Measurements from ENCODE around the gene TTC24. TPM values are rescaled to one million over a fixed set of nuclear protein-coding genes. Genes with fewer than 3 reads are reported as not detected.
"Not testable (repeated sequence)": the region's sequence is repeated elsewhere in the genome, so short reads cannot be mapped to it uniquely, and the experiment has no call there.

Gene TTC24
- total RNA-seq, 2 experiments from 2014 or later = 0.38 TPM; not detected in 1

- H3K4me3 Mint-ChIP-seq = no peak overlapping the region
- POLR2A ChIA-PET = interaction anchor here (1.0 to 1.2 kb wide), 2 partner anchors 22 to 37 kb away, joined by 3 read pairs; no protein-coding TSS in a partner anchor
- DNase-seq = peak; percentile 42
- H3K27ac Mint-ChIP-seq = no peak overlapping the region
- H3K27me3 Mint-ChIP-seq = peaks cover 68% of the 10 kb centered on the region
- H3K4me1 Mint-ChIP-seq = peaks cover 14% of the 10 kb centered on the region
- CTCF ChIA-PET = interaction anchor here (0.6 to 13.8 kb wide), 30 partner anchors 10 to 345 kb away, joined by 3 to 275 read pairs (median 4); partner anchors contain the start of genes BCAN, ISG20L2, METTL25B and NAXE
- no peaks in the 10 kb centered on the region for H3K36me3 Mint-ChIP-seq (ENCODE audit: low read depth)
- H3K9me3 Mint-ChIP-seq = no peaks in the 10 kb centered on the region
These were observed 44.7 kb downstream of the TTC24 start for GRCh38 chr1:156623946-156624813.

- Mint-ChIP-seq H3K36me3 (ENCODE audit: low read depth) (no peaks in the 10 kb centered on the region), H3K27ac (no peak overlapping the region), H3K27me3 (peaks cover 66% of the 10 kb centered on the region), H3K4me1 (peaks cover 14% of the 10 kb centered on the region), H3K9me3 (no peaks in the 10 kb centered on the region), H3K4me3 (no peak overlapping the region)
- ChIA-PET CTCF (interaction anchor here (0.6 to 13.8 kb wide), 26 partner anchors 9 to 345 kb away, joined by 3 to 275 read pairs (median 6); partner anchors contain the start of genes BCAN, ISG20L2, METTL25B and NAXE), POLR2A (interaction anchor here (1.0 to 1.2 kb wide), 2 partner anchors 21 to 36 kb away, joined by 3 read pairs; no protein-coding TSS in a partner anchor)
- no peak for DNase-seq
These were observed 45.4 kb downstream of the TTC24 start for GRCh38 chr1:156624814-156625435.

GRCh38 chr1:156625436-156626078 is 46.0 kb downstream of the TTC24 start:
- peak overlapping the region; percentile 35 for H3K4me3 Mint-ChIP-seq
- H3K27me3 Mint-ChIP-seq = peaks cover 64% of the 10 kb centered on the region
- H3K36me3 Mint-ChIP-seq (ENCODE audit: low read depth) = no peaks in the 10 kb centered on the region
- ChIA-PET POLR2A (interaction anchor here (1.0 kb wide), 1 partner anchor 20 kb away, joined by 3 read pairs; no protein-coding TSS in a partner anchor), CTCF (interaction anchor here (1.0 to 13.8 kb wide), 15 partner anchors 9 to 267 kb away, joined by 3 to 275 read pairs (median 11); partner anchors contain the start of genes BCAN, NAXE and NES)
- H3K9me3 Mint-ChIP-seq = no peaks in the 10 kb centered on the region
- peaks cover 12% of the 10 kb centered on the region for H3K4me1 Mint-ChIP-seq
- DNase-seq = peak; percentile 62
- H3K27ac Mint-ChIP-seq = no peak overlapping the region

GRCh38 chr1:156626079-156626438 is 46.5 kb downstream of the TTC24 start:
- no peak overlapping the region for H3K4me3 Mint-ChIP-seq
- H3K4me1 Mint-ChIP-seq = peaks cover 11% of the 10 kb centered on the region
- H3K36me3 Mint-ChIP-seq (ENCODE audit: low read depth) = no peaks in the 10 kb centered on the region

GRCh38 chr1:156627313-156627880 is 47.9 kb downstream of the TTC24 start:
- no peak overlapping the region for H3K27ac Mint-ChIP-seq
- H3K4me3 Mint-ChIP-seq = no peak overlapping the region
- POLR2A ChIA-PET = interaction anchor here (1.0 to 1.8 kb wide), 6 partner anchors 17 to 100 kb away, joined by 3 to 7 read pairs (median 4); partner anchors contain the start of gene METTL25B
- CTCF ChIA-PET = interaction anchor here (0.6 to 13.8 kb wide), 22 partner anchors 8 to 446 kb away, joined by 3 to 275 read pairs (median 7); partner anchors contain the start of genes BCAN, CRABP2, HAPLN2 and NAXE
- H3K27me3 Mint-ChIP-seq = peaks cover 67% of the 10 kb centered on the region
- no peaks in the 10 kb centered on the region for H3K36me3 Mint-ChIP-seq (ENCODE audit: low read depth)
- peaks cover 11% of the 10 kb centered on the region for H3K4me1 Mint-ChIP-seq
- DNase-seq = peak; percentile 46
- H3K9me3 Mint-ChIP-seq = no peaks in the 10 kb centered on the region

More at GRCh38 chr1:156626079-156626438, 46.5 kb downstream of the TTC24 start:
- ChIA-PET CTCF (interaction anchor here (0.5 to 13.8 kb wide), 14 partner anchors 9 to 240 kb away, joined by 3 to 275 read pairs (median 13); partner anchors contain the start of genes BCAN, CRABP2 and NES), POLR2A (interaction anchor here (1.0 kb wide), 1 partner anchor 20 kb away, joined by 3 read pairs; no protein-coding TSS in a partner anchor)
- DNase-seq = no peak
- H3K27ac Mint-ChIP-seq = no peak overlapping the region
- peaks cover 66% of the 10 kb centered on the region for H3K27me3 Mint-ChIP-seq
- no peaks in the 10 kb centered on the region for H3K9me3 Mint-ChIP-seq

GRCh38 chr1:156629823-156630449 is 50.4 kb downstream of the TTC24 start:
- ChIA-PET POLR2A (no interaction called here), CTCF (interaction anchor here (0.7 to 13.8 kb wide), 4 partner anchors 29 to 98 kb away, joined by 3 to 275 read pairs (median 4); no protein-coding TSS in a partner anchor)
- no peak for DNase-seq
- H3K9me3 Mint-ChIP-seq = no peaks in the 10 kb centered on the region
- no peak overlapping the region for H3K27ac Mint-ChIP-seq
- H3K27me3 Mint-ChIP-seq = peaks cover 71% of the 10 kb centered on the region
- peaks cover 9% of the 10 kb centered on the region for H3K4me1 Mint-ChIP-seq
- no peak overlapping the region for H3K4me3 Mint-ChIP-seq
- no peaks in the 10 kb centered on the region for H3K36me3 Mint-ChIP-seq (ENCODE audit: low read depth)

- H3K27me3 Mint-ChIP-seq = peaks cover 71% of the 10 kb centered on the region
- DNase-seq; H3K4me1 Mint-ChIP-seq; H3K27ac Mint-ChIP-seq; H3K36me3 Mint-ChIP-seq (ENCODE audit: low read depth); H3K9me3 Mint-ChIP-seq; H3K4me3 Mint-ChIP-seq: not testable (repeated sequence)
- POLR2A ChIA-PET = interaction anchor here (1.3 kb wide), 1 partner anchor 12 kb away, joined by 3 read pairs; no protein-coding TSS in a partner anchor
- CTCF ChIA-PET = interaction anchor here (0.7 to 13.8 kb wide), 5 partner anchors 11 to 95 kb away, joined by 3 to 275 read pairs (median 4); no protein-coding TSS in a partner anchor
These were observed 51.6 kb downstream of the TTC24 start for GRCh38 chr1:156631152-156631551.

- H3K36me3 Mint-ChIP-seq (ENCODE audit: low read depth) = no peaks in the 10 kb centered on the region
- no peaks in the 10 kb centered on the region for H3K9me3 Mint-ChIP-seq
- POLR2A ChIA-PET = interaction anchor here (1.0 kb wide), 1 partner anchor 17 kb away, joined by 3 read pairs; no protein-coding TSS in a partner anchor
- CTCF ChIA-PET = interaction anchor here (0.7 to 13.8 kb wide), 3 partner anchors 26 to 94 kb away, joined by 3 to 275 read pairs (median 4); no protein-coding TSS in a partner anchor
- H3K4me3 Mint-ChIP-seq = no peak overlapping the region
- peaks cover 69% of the 10 kb centered on the region for H3K27me3 Mint-ChIP-seq
- DNase-seq = no peak
- no peak overlapping the region for H3K27ac Mint-ChIP-seq
- no peaks in the 10 kb centered on the region for H3K4me1 Mint-ChIP-seq
These were observed 52.8 kb downstream of the TTC24 start for GRCh38 chr1:156632355-156632754.

Other genes with a start within 250 kb of the TTC24 start
- 100 to 1,000 TPM; 181 to 184 TPM for gene CCT3, start 241.4 kb upstream of the TTC24 start, total RNA-seq
- under 1 TPM in 1 of 2 experiments, not detected in 1; 0.65 TPM for gene TSACC, start 241.2 kb upstream of the TTC24 start, total RNA-seq
- not detected for gene RHBG, start 210.5 kb upstream of the TTC24 start, total RNA-seq
- 10 to 100 TPM; 49.5 to 52.1 TPM for gene MEF2D, start 78.9 kb upstream of the TTC24 start, total RNA-seq
- gene IQGAP3, start 7.2 kb upstream of the TTC24 start, total RNA-seq = 10 to 100 TPM; 18.4 to 19.7 TPM
- gene NAXE, start 12.1 kb downstream of the TTC24 start, total RNA-seq = 10 to 100 TPM; 45.3 to 46.1 TPM
- gene GPATCH4, start 21.8 kb downstream of the TTC24 start, total RNA-seq = 10 to 100 TPM; 19.0 to 20.6 TPM
- not detected for gene HAPLN2, start 39.7 kb downstream of the TTC24 start, total RNA-seq
- not detected for gene BCAN, start 62.4 kb downstream of the TTC24 start, total RNA-seq
- not detected for gene NES, start 97.7 kb downstream of the TTC24 start, total RNA-seq
- gene CRABP2, start 125.9 kb downstream of the TTC24 start, total RNA-seq = 1 to 10 TPM in 1 of 2 experiments, under 1 TPM in 1; 0.58 to 1.2 TPM
- 10 to 100 TPM; 40.3 to 44.3 TPM for gene METTL25B, start 148.7 kb downstream of the TTC24 start, total RNA-seq
- gene ISG20L2, start 149.0 kb downstream of the TTC24 start, total RNA-seq = 10 to 100 TPM; 42.0 to 43.3 TPM
- 10 to 100 TPM; 40.3 to 43.8 TPM for gene MRPL24, start 161.4 kb downstream of the TTC24 start, total RNA-seq
- gene HDGF, start 172.0 kb downstream of the TTC24 start, total RNA-seq = 100 to 1,000 TPM; 222 to 229 TPM
- 10 to 100 TPM; 61.6 to 74.1 TPM for gene PRCC, start 187.8 kb downstream of the TTC24 start, total RNA-seq
- gene SH2D2A, start 237.1 kb downstream of the TTC24 start, total RNA-seq = 100 to 1,000 TPM; 192 to 193 TPM